ENCODE data around the gene NPEPL1. TPM values are rescaled to one million over a fixed set of nuclear protein-coding genes. Genes with fewer than 3 reads are reported as not detected.

The NPEPL1 gene
- total RNA-seq, 1 experiment from 2014 or later: 31.1 TPM

DNA sequence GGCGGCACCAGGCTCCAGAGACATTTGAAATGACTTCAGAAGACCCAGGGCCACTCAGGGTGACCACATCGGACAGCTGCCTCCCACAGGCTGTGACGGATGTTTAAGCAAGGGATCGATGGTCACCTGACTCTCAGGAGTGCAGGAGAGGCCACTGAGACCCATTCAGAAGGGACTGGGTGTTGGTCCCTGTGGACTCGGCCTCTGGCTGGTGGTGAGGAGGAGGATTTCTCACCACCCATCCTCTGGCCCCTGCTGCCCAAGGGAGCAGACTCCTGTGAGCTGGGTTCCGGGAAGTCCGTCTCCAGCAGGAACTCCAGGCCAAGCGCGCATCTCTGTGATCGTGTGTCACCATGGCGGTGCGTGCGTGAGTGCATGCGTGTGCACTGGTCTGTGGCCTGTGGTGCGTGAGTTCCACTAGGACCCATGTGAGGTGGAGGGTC lies 25.5 kb downstream of the NPEPL1 start:
- peak; percentile 19 for DNase-seq
- no peak for TF ChIP-seq CTCF (conservative IDR thresholded peaks at IDR 0.05)
- H3K79me2 ChIP-seq (ENCODE audit: insufficient read depth, low read length): no peaks in the 10 kb centered on the region
- H3T11ph ChIP-seq (ENCODE audit: low read length): no peak overlapping the region
- no peak overlapping the region for H2AK5ac ChIP-seq (ENCODE audit: insufficient read length, low read length)
- H3K18ac ChIP-seq (ENCODE audit: insufficient read length, low read depth, low read length): no peak overlapping the region
- H2AFZ ChIP-seq (ENCODE audit: low read length): no peak overlapping the region
- no peak overlapping the region for H2BK20ac ChIP-seq (ENCODE audit: low read depth, low read length, poor library complexity, severe bottlenecking)
- no peak overlapping the region for H4K91ac ChIP-seq (ENCODE audit: insufficient read length, low read depth, low read length)
- no peak overlapping the region for H3K9ac ChIP-seq (ENCODE audit: extremely low read depth, insufficient read length, low read length)
- H2BK12ac ChIP-seq (ENCODE audit: insufficient read length, low read depth, low read length): no peak overlapping the region
- H3K27me3 ChIP-seq (ENCODE audit: insufficient read depth, low read length): no peaks in the 10 kb centered on the region
- no peaks in the 10 kb centered on the region for H3K4me1 ChIP-seq (ENCODE audit: insufficient read depth, low read length)
- H2BK120ac ChIP-seq (ENCODE audit: low read depth, low read length, poor library complexity, severe bottlenecking): no peak overlapping the region
- no peak overlapping the region for H3K27ac ChIP-seq (ENCODE audit: insufficient read length, low read depth, low read length)
- no peaks in the 10 kb centered on the region for H3K9me3 Mint-ChIP-seq
- H3K23me2 ChIP-seq (ENCODE audit: insufficient read length, low read depth, low read length, poor library complexity, severe bottlenecking): no peaks in the 10 kb centered on the region
- no peak overlapping the region for H4K8ac ChIP-seq (replicated peaks; ENCODE audit: insufficient read length, low read depth, low read length)
- H2BK15ac ChIP-seq (ENCODE audit: low read depth, low read length): no peak overlapping the region
- H3K56ac ChIP-seq (ENCODE audit: insufficient read length, low read depth, low read length): no peak overlapping the region
- no peak overlapping the region for H2BK5ac ChIP-seq (ENCODE audit: insufficient read length, low read length)
- no peaks in the 10 kb centered on the region for H3K9me3 ChIP-seq (ENCODE audit: control insufficient read depth, low read depth, low read length)
- H3K27ac Mint-ChIP-seq: peak overlapping the region in 1 of 3 experiments; percentile 74; a peak in 1 of 7 replicates
- no peaks in the 10 kb centered on the region for H3K79me1 ChIP-seq (ENCODE audit: insufficient read depth, low read depth, low read length, poor library complexity, severe bottlenecking)
- H3K14ac ChIP-seq (ENCODE audit: insufficient read depth, low read length): no peak overlapping the region; the same call in 1 of the 2 replicates
- peaks cover 3 to 20% of the 10 kb centered on the region in 2 experiments for H3K4me1 Mint-ChIP-seq
- no peak overlapping the region for H3K23ac ChIP-seq (ENCODE audit: insufficient read length, low read depth, low read length)
- peaks cover 10% of the 10 kb centered on the region for H3K27me3 Mint-ChIP-seq (ENCODE audit: low read depth)
- H4K5ac ChIP-seq (ENCODE audit: insufficient read length, low read depth, low read length): no peak overlapping the region
- no CpG with 5 or more reads among the region's 15 CpGs for WGBS (ENCODE audit: extremely low coverage, insufficient read length, low lambda C conversion rate)
- H3K4me3 Mint-ChIP-seq: no peak overlapping the region
- H4K20me1 ChIP-seq (ENCODE audit: control insufficient read depth, insufficient read depth, insufficient read length): no peaks in the 10 kb centered on the region
- no peaks in the 10 kb centered on the region for H3K36me3 Mint-ChIP-seq (ENCODE audit: insufficient read depth in 1 of 3, low read depth in 3 of 3)
- H3K4me2 ChIP-seq (ENCODE audit: insufficient read depth, insufficient read length, low read length): no peak overlapping the region
- no peak overlapping the region for H3K4ac ChIP-seq (ENCODE audit: low read depth, low read length)

All from H9 (cell line).